Epithelial cell of proximal tubule (primary cell): ENCODE results near the gene UBR4. TPM values are rescaled to one million over a fixed set of nuclear protein-coding genes. Genes with fewer than 3 reads are reported as not detected.
A peak's percentile ranks its signal among the peaks of the same experiment; 100 is the strongest.

Source experiments
- DNase-seq: peaks from one replicate; pipeline ENCODE4 v3.0.0-alpha.2; 2011; ENCODE audit warnings: low read depth
- H3K4me3 ChIP-seq: 2 replicates; pipeline ENCODE4 v1.5.1; 2011; ENCODE audit warnings: low read depth, mild to moderate bottlenecking, low read length
- total RNA-seq: library from RNA; depleted of rRNA; stranded (reverse); fragments of >200 nt; gene quantifications from 2 replicates; pipeline ENCODE4 v1.2.3, GENCODE V29; 2015
- TF ChIP-seq, protein P1 (sequence below): conservative IDR thresholded peaks from 2 replicates; pipeline ENCODE4 v1.5.1; 2012; ENCODE audit warnings: low read depth, mild to moderate bottlenecking, low read length

UBR4 gene
- total RNA-seq, 1 donor from 2014 or later = 78.3 TPM

GRCh38 chr1:19213580-19213979 is 3.5 kb upstream of the UBR4 start:
- TF ChIP-seq, protein P1, sequence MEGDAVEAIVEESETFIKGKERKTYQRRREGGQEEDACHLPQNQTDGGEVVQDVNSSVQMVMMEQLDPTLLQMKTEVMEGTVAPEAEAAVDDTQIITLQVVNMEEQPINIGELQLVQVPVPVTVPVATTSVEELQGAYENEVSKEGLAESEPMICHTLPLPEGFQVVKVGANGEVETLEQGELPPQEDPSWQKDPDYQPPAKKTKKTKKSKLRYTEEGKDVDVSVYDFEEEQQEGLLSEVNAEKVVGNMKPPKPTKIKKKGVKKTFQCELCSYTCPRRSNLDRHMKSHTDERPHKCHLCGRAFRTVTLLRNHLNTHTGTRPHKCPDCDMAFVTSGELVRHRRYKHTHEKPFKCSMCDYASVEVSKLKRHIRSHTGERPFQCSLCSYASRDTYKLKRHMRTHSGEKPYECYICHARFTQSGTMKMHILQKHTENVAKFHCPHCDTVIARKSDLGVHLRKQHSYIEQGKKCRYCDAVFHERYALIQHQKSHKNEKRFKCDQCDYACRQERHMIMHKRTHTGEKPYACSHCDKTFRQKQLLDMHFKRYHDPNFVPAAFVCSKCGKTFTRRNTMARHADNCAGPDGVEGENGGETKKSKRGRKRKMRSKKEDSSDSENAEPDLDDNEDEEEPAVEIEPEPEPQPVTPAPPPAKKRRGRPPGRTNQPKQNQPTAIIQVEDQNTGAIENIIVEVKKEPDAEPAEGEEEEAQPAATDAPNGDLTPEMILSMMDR = no peak
- no peak overlapping the region for H3K4me3 ChIP-seq
- no peak for DNase-seq

- TF ChIP-seq, protein P1 = no peak
- no peak for DNase-seq
- no peak overlapping the region for H3K4me3 ChIP-seq
These were observed 2.1 kb upstream of the UBR4 start for GRCh38 chr1:19212167-19212566.

- no peak for DNase-seq
- TF ChIP-seq, protein P1 = no peak
These were observed 895 bp upstream of the UBR4 start for GRCh38 chr1:19210772-19211549.

GRCh38 chr1:19209439-19209989 is 552 bp downstream of the UBR4 start:
- no peak for DNase-seq
- peak overlapping the region; percentile 87 for H3K4me3 ChIP-seq
- TF ChIP-seq, protein P1 = no peak

More at GRCh38 chr1:19210772-19211549, 895 bp upstream of the UBR4 start:
- peak overlapping the region; percentile 87 for H3K4me3 ChIP-seq

DNA sequence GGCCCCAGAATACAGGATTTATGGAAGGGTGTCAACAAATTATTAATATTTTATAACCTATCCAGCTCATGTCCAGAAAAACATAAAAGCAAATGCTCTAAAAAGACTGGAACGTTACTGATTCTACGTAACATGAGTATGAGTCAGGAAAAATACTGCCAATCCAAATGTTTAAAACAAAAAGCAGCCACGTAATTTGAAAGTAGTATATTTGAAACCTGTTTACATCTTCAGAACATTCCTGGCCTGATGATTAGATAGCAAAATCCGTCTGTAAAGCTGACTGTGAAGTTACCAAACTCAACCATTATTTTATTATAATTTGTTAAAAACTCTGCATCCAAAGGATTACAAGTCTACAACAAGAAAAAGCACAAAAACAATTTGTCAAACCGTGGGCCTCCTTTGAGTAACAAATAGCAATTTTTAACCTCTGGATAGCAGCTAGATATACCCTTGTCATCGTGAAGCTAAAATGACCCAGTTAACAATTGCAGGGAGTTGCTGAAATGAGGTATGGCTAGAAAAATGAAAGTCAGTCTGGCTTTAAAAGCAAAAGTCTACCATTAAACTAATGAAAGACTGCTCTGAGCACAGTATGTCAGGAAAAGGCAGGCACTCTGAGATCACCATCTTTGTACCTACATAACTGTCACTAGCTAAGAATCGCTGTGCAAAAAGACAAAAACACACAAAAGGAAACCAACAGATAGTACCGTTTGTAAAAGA is 1.2 kb downstream of the UBR4 start:
- no peak for DNase-seq
- TF ChIP-seq, protein P1 = no peak

DNA sequence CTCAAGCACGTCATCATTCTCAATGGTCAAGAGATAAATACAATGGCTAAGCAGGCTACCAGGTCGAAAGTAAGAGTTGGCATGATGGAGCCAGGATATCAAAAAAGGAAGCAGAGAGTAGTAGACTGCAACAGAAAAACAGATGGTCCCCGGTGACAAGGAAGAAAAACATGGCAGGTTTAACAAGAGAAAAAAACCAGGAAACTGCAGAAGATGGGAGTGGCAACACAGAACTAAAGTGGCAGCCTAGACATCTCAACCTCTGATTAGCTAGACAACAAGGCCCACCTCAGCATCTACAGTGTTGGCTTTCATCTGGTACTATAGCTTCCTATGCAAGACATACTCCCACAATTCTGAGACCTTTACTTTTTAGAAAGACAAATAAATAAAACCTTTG is 3.1 kb downstream of the UBR4 start:
- no peak for DNase-seq
- TF ChIP-seq, protein P1 = no peak
- H3K4me3 ChIP-seq = no peak overlapping the region

More for the DNA sequence above, 1.2 kb downstream of the UBR4 start:
- H3K4me3 ChIP-seq = peak overlapping the region; percentile 87
